Upper lobe of right lung (tissue), 1 donor: ENCODE data around the gene DPH1. TPM values are rescaled to one million over a fixed set of nuclear protein-coding genes. Genes with fewer than 3 reads are reported as not detected.

Source experiments
- ATAC-seq: fragments of 200-7000 bp; cut with Tn5 transposase; one replicate; pipeline ENCODE4 v1.9.1; 2020; ENCODE audit warnings: mild to moderate bottlenecking, moderate library complexity
- DNase-seq: peaks from one replicate; pipeline ENCODE4 v3.0.0-alpha.2; 2020
- H3K27ac ChIP-seq: fragments of 200-600 bp; one replicate; pipeline ENCODE4 v1.8.0; 2022
- H3K27me3 ChIP-seq: fragments of 200-600 bp; one replicate; pipeline ENCODE4 v1.8.0; 2022; ENCODE audit warnings: mild to moderate bottlenecking
- H3K36me3 ChIP-seq: fragments of 200-600 bp; one replicate; pipeline ENCODE4 v1.8.0; 2022
- H3K4me1 ChIP-seq: fragments of 200-600 bp; one replicate; pipeline ENCODE4 v1.8.0; 2022
- H3K4me3 ChIP-seq: fragments of 200-600 bp; one replicate; pipeline ENCODE4 v1.8.0; 2022; ENCODE audit warnings: mild to moderate bottlenecking
- H3K9me3 ChIP-seq: fragments of 200-600 bp; one replicate; pipeline ENCODE4 v1.8.0; 2022
- CTCF ChIP-seq: fragments of 200-600 bp; IDR thresholded peaks from one replicate; pipeline ENCODE4 v1.8.0; 2022; ENCODE audit warnings: antibody characterized with exemption
- intact Hi-C: fragments of 100-400 bp; cut with DNase I; formaldehyde crosslinking; loops from one replicate; pipeline ENCODE4 v1.11.0; 2022
- total RNA-seq: library from RNA; stranded (reverse); fragmentation: NEBNext Ultra II Directional; extraction: Animal tissue kit (Norgen Biotek cat#: 25700); gene quantifications from one replicate; pipeline ENCODE4 v1.2.1, GENCODE V29; 2021
- donor health status: DM: no; HTN: yes; CAD: no; lungs with severe emphysema.

Gene DPH1
- total RNA-seq, 1 donor from 2014 or later = 47.8 TPM

GRCh38 chr17:2034157-2034556, 4.2 kb downstream of the DPH1 start:
- H3K27ac ChIP-seq = no peak overlapping the region
- intact Hi-C loops = no loop called here
- no peaks in the 10 kb centered on the region for H3K27me3 ChIP-seq
- TF ChIP-seq CTCF = no peak
- no peak overlapping the region for H3K4me3 ChIP-seq
- H3K4me1 ChIP-seq = peaks cover 10% of the 10 kb centered on the region
- DNase-seq = no peak
- H3K36me3 ChIP-seq = peaks cover 37% of the 10 kb centered on the region
- H3K9me3 ChIP-seq = no peaks in the 10 kb centered on the region
- ATAC-seq = no peak

GRCh38 chr17:2034806-2035540, 5.0 kb downstream of the DPH1 start:
- intact Hi-C loops = no loop called here
- no peak overlapping the region for H3K27ac ChIP-seq
- H3K4me3 ChIP-seq = no peak overlapping the region
- H3K4me1 ChIP-seq = peaks cover 10% of the 10 kb centered on the region
- ATAC-seq (no peak), DNase-seq (no peak)
- H3K27me3 ChIP-seq = no peaks in the 10 kb centered on the region
- TF ChIP-seq CTCF = no peak
- no peaks in the 10 kb centered on the region for H3K9me3 ChIP-seq
- H3K36me3 ChIP-seq = peaks cover 37% of the 10 kb centered on the region

- H3K36me3 ChIP-seq = peaks cover 45% of the 10 kb centered on the region
- peaks cover 8% of the 10 kb centered on the region for H3K4me1 ChIP-seq
- ATAC-seq (no peak), DNase-seq (no peak)
- TF ChIP-seq CTCF = no peak
- no peaks in the 10 kb centered on the region for H3K9me3 ChIP-seq
- no peak overlapping the region for H3K4me3 ChIP-seq
- intact Hi-C loops = no loop called here
- H3K27ac ChIP-seq = no peak overlapping the region
- no peaks in the 10 kb centered on the region for H3K27me3 ChIP-seq
These were observed 5.9 kb downstream of the DPH1 start for GRCh38 chr17:2035541-2036488.

- TF ChIP-seq CTCF = no peak
- DNase-seq (no peak), ATAC-seq (no peak)
- Histone ChIP-seq H3K27ac (no peak overlapping the region), H3K36me3 (peaks cover 46% of the 10 kb centered on the region), H3K4me1 (peaks cover 3% of the 10 kb centered on the region), H3K4me3 (no peak overlapping the region), H3K9me3 (no peaks in the 10 kb centered on the region), H3K27me3 (no peaks in the 10 kb centered on the region)
- intact Hi-C loops = no loop called here
These were observed 7.2 kb downstream of the DPH1 start for GRCh38 chr17:2037155-2037554.

GRCh38 chr17:2040219-2040827, 10.4 kb downstream of the DPH1 start:
- H3K4me1 ChIP-seq = peaks cover 13% of the 10 kb centered on the region
- peaks cover 58% of the 10 kb centered on the region for H3K36me3 ChIP-seq
- DNase-seq (no peak), ATAC-seq (no peak)
- H3K27me3 ChIP-seq = no peaks in the 10 kb centered on the region
- intact Hi-C loops = no loop called here
- H3K27ac ChIP-seq = no peak overlapping the region
- no peak for TF ChIP-seq CTCF
- no peak overlapping the region for H3K4me3 ChIP-seq
- no peaks in the 10 kb centered on the region for H3K9me3 ChIP-seq
